GM19455 (cell line): ENCODE results near the gene CASTOR1.

Experiments used
- ATAC-seq: cut with Tn5 transposase; IDR thresholded peaks from one replicate; pipeline ENCODE4 v1.9.1; 2021; ENCODE audit not compliant: unreplicated experiment

The CASTOR1 gene

GRCh38 chr22:30286331-30286730 is 3.0 kb downstream of the CASTOR1 start:
- no peak for ATAC-seq

GRCh38 chr22:30285846-30286200 is 3.5 kb downstream of the CASTOR1 start:
- ATAC-seq, result no peak

- no peak for ATAC-seq
Measured at GRCh38 chr22:30285176-30285845, 4.0 kb downstream of the CASTOR1 start.

GRCh38 chr22:30284666-30285065 is 4.6 kb downstream of the CASTOR1 start:
- ATAC-seq, result no peak

- ATAC-seq, result no peak
Measured at GRCh38 chr22:30284172-30284571, 5.1 kb downstream of the CASTOR1 start.

- no peak for ATAC-seq
Measured at GRCh38 chr22:30283342-30283741, 6.0 kb downstream of the CASTOR1 start.

GRCh38 chr22:30282616-30283046 is 6.7 kb downstream of the CASTOR1 start:
- ATAC-seq, result no peak

GRCh38 chr22:30280505-30280904 is 8.8 kb downstream of the CASTOR1 start:
- ATAC-seq, result no peak

- no peak for ATAC-seq
Measured at GRCh38 chr22:30279932-30280331, 9.4 kb downstream of the CASTOR1 start.

- ATAC-seq, result no peak
Measured at GRCh38 chr22:30279046-30279788, 10.1 kb downstream of the CASTOR1 start.

- no peak for ATAC-seq
Measured at GRCh38 chr22:30277547-30278344, 11.6 kb downstream of the CASTOR1 start.

- no peak for ATAC-seq
Measured at GRCh38 chr22:30276039-30276438, 13.3 kb downstream of the CASTOR1 start.

- ATAC-seq, result no peak
Measured at GRCh38 chr22:30275625-30276024, 13.7 kb downstream of the CASTOR1 start.

- ATAC-seq, result no peak
Measured at GRCh38 chr22:30274437-30274812, 14.9 kb downstream of the CASTOR1 start.

GRCh38 chr22:30273711-30274436 is 15.4 kb downstream of the CASTOR1 start:
- ATAC-seq, result no peak

GRCh38 chr22:30272781-30273601 is 16.3 kb downstream of the CASTOR1 start:
- no peak for ATAC-seq

- ATAC-seq, result no peak
Measured at GRCh38 chr22:30270832-30271231, 18.5 kb downstream of the CASTOR1 start.

- no peak for ATAC-seq
Measured at GRCh38 chr22:30268331-30268730, 21.0 kb downstream of the CASTOR1 start.

GRCh38 chr22:30267382-30268302 is 21.7 kb downstream of the CASTOR1 start:
- no peak for ATAC-seq
